Daoy (cell line): ENCODE measurements around the gene PNPO. TPM values are rescaled to one million over a fixed set of nuclear protein-coding genes. Genes with fewer than 3 reads are reported as not detected.
"Not testable (repeated sequence)": the region's sequence is repeated elsewhere in the genome, so short reads cannot be mapped to it uniquely, and the experiment has no call there.

Experiments
- DNase-seq: peaks from one replicate; pipeline ENCODE4 v3.0.0-alpha.2; 2015; ENCODE audit warnings: low read depth
- total RNA-seq: library from RNA; depleted of rRNA; stranded (reverse); fragments of >200 nt; shearing (Covaris generic); gene quantifications from 2 replicates; pipeline ENCODE4 v1.2.3, GENCODE V29; 2014

Gene PNPO
- total RNA-seq, 1 experiment from 2014 or later = 26.9 TPM

GRCh38 chr17:47918006-47918405, 23.4 kb upstream of the PNPO start:
- DNase-seq = no peak

- no peak for DNase-seq
Measured at GRCh38 chr17:47918991-47919390, 22.4 kb upstream of the PNPO start.

- not testable (repeated sequence) for DNase-seq
Measured at GRCh38 chr17:47919889-47920288, 21.5 kb upstream of the PNPO start.

GRCh38 chr17:47924785-47925677, 16.3 kb upstream of the PNPO start:
- DNase-seq = no peak

GRCh38 chr17:47925678-47925988, 15.7 kb upstream of the PNPO start:
- no peak for DNase-seq

- DNase-seq = no peak
Measured at GRCh38 chr17:47927821-47928400, 13.5 kb upstream of the PNPO start.

- no peak for DNase-seq
Measured at GRCh38 chr17:47928415-47928814, 13.0 kb upstream of the PNPO start.

GRCh38 chr17:47929218-47930000, 12.0 kb upstream of the PNPO start:
- no peak for DNase-seq

- no peak for DNase-seq
Measured at GRCh38 chr17:47931848-47932247, 9.5 kb upstream of the PNPO start.

GRCh38 chr17:47934856-47935255, 6.5 kb upstream of the PNPO start:
- peak; percentile 70 for DNase-seq

- DNase-seq = not testable (repeated sequence)
Measured at GRCh38 chr17:47935468-47935867, 5.9 kb upstream of the PNPO start.

- peak; percentile 84 for DNase-seq
Measured at GRCh38 chr17:47935961-47936360, 5.4 kb upstream of the PNPO start.

- no peak for DNase-seq
Measured at GRCh38 chr17:47937941-47938340, 3.4 kb upstream of the PNPO start.

GRCh38 chr17:47942096-47942510, 732 bp downstream of the PNPO start:
- no peak for DNase-seq

- DNase-seq = no peak
Measured at GRCh38 chr17:47942568-47942967, 1.2 kb downstream of the PNPO start.

- DNase-seq = no peak
Measured at GRCh38 chr17:47945080-47945479, 3.7 kb downstream of the PNPO start.

- DNase-seq = no peak
Measured at GRCh38 chr17:47945529-47946508, 4.4 kb downstream of the PNPO start.

GRCh38 chr17:47946516-47946915, 5.1 kb downstream of the PNPO start:
- DNase-seq = no peak

GRCh38 chr17:47946929-47947397, 5.6 kb downstream of the PNPO start:
- peak; percentile 76 for DNase-seq

GRCh38 chr17:47948706-47949196, 7.4 kb downstream of the PNPO start:
- no peak for DNase-seq

GRCh38 chr17:47949197-47949759, 7.9 kb downstream of the PNPO start:
- DNase-seq = peak; percentile 75
